ENCODE results near the gene POLDIP2. TPM values are rescaled to one million over a fixed set of nuclear protein-coding genes. Genes with fewer than 3 reads are reported as not detected.

Gene POLDIP2
- total and polyA plus RNA-seq, 2 of the 13 experiments (the other 11 are each of a cell fraction or from before 2014, with no cell fraction given), result 85.9 to 114 TPM

GRCh38 chr17:28357061-28357900, at the start of gene POLDIP2 (continued):
- TF ChIP-seq ZNF576 (CRISPR knock-in tag; IDR thresholded peaks at IDR 0.05) (no peak), ZSCAN30 (CRISPR knock-in tag; IDR thresholded peaks at IDR 0.05) (no peak), PRPF4 (IDR thresholded peaks at IDR 0.05; ENCODE audit: low read depth, low read length, poor library complexity, severe bottlenecking) (no peak), ATAD3A (CRISPR knock-in tag; IDR thresholded peaks at IDR 0.05) (no peak), ZNF616 (CRISPR knock-in tag; IDR thresholded peaks at IDR 0.05; ENCODE audit: low read depth) (no peak), ZNF280B (CRISPR knock-in tag; IDR thresholded peaks at IDR 0.05; ENCODE audit: borderline replicate concordance) (no peak), FOXJ3 (CRISPR knock-in tag; IDR thresholded peaks at IDR 0.05; ENCODE audit: borderline replicate concordance) (peak; percentile 20; the same call in 1 of the 2 replicates), SATB2 (CRISPR knock-in tag; IDR thresholded peaks at IDR 0.05) (0 out of 2 replicates have a peak, but pooled peaks have one; percentile 22), JDP2 (CRISPR knock-in tag; IDR thresholded peaks at IDR 0.05; ENCODE audit: borderline replicate concordance) (no peak), TSC22D2 (CRISPR knock-in tag; IDR thresholded peaks at IDR 0.05; ENCODE audit: borderline replicate concordance) (peak; percentile 63; the same call in 1 of the 2 replicates), TOPORS (CRISPR knock-in tag; IDR thresholded peaks at IDR 0.05) (peak; percentile 96), ZNF318 (CRISPR knock-in tag; IDR thresholded peaks at IDR 0.05) (no peak), ATF7 (IDR thresholded peaks at IDR 0.05) (no peak), ATF7 (CRISPR knock-in tag; IDR thresholded peaks at IDR 0.05) (0 out of 2 replicates have a peak, but pooled peaks have one; percentile 63), ZFP62 (CRISPR knock-in tag; IDR thresholded peaks at IDR 0.05) (no peak; the same call in 1 of the 2 replicates), MXD3 (CRISPR knock-in tag; IDR thresholded peaks at IDR 0.05) (peak; percentile 88), YEATS2 (CRISPR knock-in tag; IDR thresholded peaks at IDR 0.05; ENCODE audit: borderline replicate concordance) (peak; percentile 96), ZNF180 (CRISPR knock-in tag; IDR thresholded peaks at IDR 0.05; ENCODE audit: borderline replicate concordance, low read depth) (no peak), HOXA5 (CRISPR knock-in tag; IDR thresholded peaks at IDR 0.05) (peak; percentile 87; the same call in 1 of the 2 replicates)
